GM19035 (cell line): ENCODE results near the gene GNB5.
"Not testable (repeated sequence)": the region's sequence is repeated elsewhere in the genome, so short reads cannot be mapped to it uniquely, and the experiment has no call there.

Source experiments
- ATAC-seq: cut with Tn5 transposase; IDR thresholded peaks from one replicate; pipeline ENCODE4 v1.9.1; 2021; ENCODE audit not compliant: unreplicated experiment

Gene GNB5

GRCh38 chr15:52191207-52191606 lies at the start of gene GNB5:
Gene GNB5 (minus strand): TSS chr15:52191392. CDS start chr15:52184676, 6,716 bp downstream.
- ATAC-seq: no peak

GRCh38 chr15:52240166-52240565 lies 49.0 kb upstream of the GNB5 start:
- no peak for ATAC-seq

- ATAC-seq: not testable (repeated sequence)
Observed at GRCh38 chr15:52238989-52239525, 47.9 kb upstream of the GNB5 start.

- ATAC-seq: no peak
Observed at GRCh38 chr15:52238149-52238548, 47.0 kb upstream of the GNB5 start.

- ATAC-seq: no peak
Observed at GRCh38 chr15:52236013-52236412, 44.8 kb upstream of the GNB5 start.

- ATAC-seq: peak; percentile 40
Observed at GRCh38 chr15:52234596-52235541, 43.7 kb upstream of the GNB5 start.

GRCh38 chr15:52233405-52233804 lies 42.2 kb upstream of the GNB5 start:
- ATAC-seq: peak; percentile 33

GRCh38 chr15:52232327-52232726 lies 41.1 kb upstream of the GNB5 start:
- peak; percentile 60 for ATAC-seq

GRCh38 chr15:52230073-52230472 lies 38.9 kb upstream of the GNB5 start:
- no peak for ATAC-seq

GRCh38 chr15:52228921-52229320 lies 37.7 kb upstream of the GNB5 start:
- no peak for ATAC-seq

- ATAC-seq: peak; percentile 82
Observed at GRCh38 chr15:52227456-52227855, 36.3 kb upstream of the GNB5 start.

GRCh38 chr15:52225230-52225629 lies 34.0 kb upstream of the GNB5 start:
- ATAC-seq: no peak

GRCh38 chr15:52224211-52224610 lies 33.0 kb upstream of the GNB5 start:
- no peak for ATAC-seq

GRCh38 chr15:52221730-52222129 lies 30.5 kb upstream of the GNB5 start:
- no peak for ATAC-seq

- ATAC-seq: no peak
Observed at GRCh38 chr15:52220937-52221660, 29.9 kb upstream of the GNB5 start.

GRCh38 chr15:52220251-52220650 lies 29.1 kb upstream of the GNB5 start:
- ATAC-seq: no peak

- ATAC-seq: no peak
Observed at GRCh38 chr15:52218816-52219215, 27.6 kb upstream of the GNB5 start.

- ATAC-seq: no peak
Observed at GRCh38 chr15:52218371-52218770, 27.2 kb upstream of the GNB5 start.

GRCh38 chr15:52217186-52217585 lies 26.0 kb upstream of the GNB5 start:
- ATAC-seq: no peak

GRCh38 chr15:52214553-52214952 lies 23.4 kb upstream of the GNB5 start:
- no peak for ATAC-seq

GRCh38 chr15:52213206-52213605 lies 22.0 kb upstream of the GNB5 start:
- no peak for ATAC-seq
